T-helper 2 cell (primary cell): ENCODE measurements around the gene RSRC2.
"Not testable (repeated sequence)": the region's sequence is repeated elsewhere in the genome, so short reads cannot be mapped to it uniquely, and the experiment has no call there.

ENCODE experiments used
- DNase-seq, 5 experiments: peaks; one replicate each; pipeline versions ENCODE4 v3.0.0 to v3.0.0-alpha.2; 2012 to 2022
- total RNA-seq, 2 donors: gene quantifications; one replicate each; lab custom pipeline; 2026; lab: John Stamatoyannopoulos, UW

RSRC2 gene, protein sequence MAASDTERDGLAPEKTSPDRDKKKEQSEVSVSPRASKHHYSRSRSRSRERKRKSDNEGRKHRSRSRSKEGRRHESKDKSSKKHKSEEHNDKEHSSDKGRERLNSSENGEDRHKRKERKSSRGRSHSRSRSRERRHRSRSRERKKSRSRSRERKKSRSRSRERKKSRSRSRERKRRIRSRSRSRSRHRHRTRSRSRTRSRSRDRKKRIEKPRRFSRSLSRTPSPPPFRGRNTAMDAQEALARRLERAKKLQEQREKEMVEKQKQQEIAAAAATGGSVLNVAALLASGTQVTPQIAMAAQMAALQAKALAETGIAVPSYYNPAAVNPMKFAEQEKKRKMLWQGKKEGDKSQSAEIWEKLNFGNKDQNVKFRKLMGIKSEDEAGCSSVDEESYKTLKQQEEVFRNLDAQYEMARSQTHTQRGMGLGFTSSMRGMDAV
- total RNA-seq: 623 to 642 reads per million in 2 donors

DNA sequence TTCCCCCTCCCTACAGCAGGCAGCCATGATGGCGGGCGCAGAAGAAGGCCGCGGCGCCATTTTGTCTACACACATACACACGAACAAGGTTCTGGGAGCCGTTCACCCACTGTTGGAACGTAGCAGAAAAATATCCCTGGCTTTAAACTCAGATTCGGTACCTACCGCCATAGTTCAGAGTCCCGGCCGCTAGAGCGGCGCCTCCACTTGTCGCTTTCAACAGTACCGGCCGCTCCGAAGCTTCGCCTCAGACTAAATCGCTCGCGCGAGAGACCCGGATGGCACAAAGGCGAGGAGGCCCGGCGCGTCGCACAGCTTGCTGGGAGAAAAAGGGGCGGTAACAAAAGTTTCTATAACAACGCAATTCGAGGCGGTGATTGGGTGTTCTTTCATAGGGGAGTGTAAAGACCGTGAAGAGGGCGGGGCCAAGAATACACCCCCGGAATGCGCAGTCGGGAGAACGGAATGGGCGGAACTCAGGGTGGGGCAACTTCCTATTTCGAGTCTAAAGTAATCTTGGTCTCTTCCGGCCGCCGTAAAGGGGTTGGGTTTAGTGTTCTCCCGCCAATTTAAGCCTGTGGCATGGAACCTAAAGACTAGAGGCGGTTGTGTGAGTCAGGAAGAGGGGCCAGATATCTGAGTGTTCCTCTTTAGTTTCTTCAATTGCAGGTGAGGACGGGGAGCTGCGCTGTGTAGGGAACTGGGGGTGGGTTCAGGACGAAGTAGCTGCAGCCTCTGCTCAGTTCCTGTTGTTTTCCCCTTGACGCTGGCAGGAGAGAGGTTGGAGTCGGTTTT lies at the start of gene RSRC2, which contains the start of gene KNTC1:
TSS of gene RSRC2 (minus strand) at position 254 of the 795 bp plus-strand sequence. CDS start at position 171, 83 bp downstream.
TSS of gene KNTC1 (plus strand) at position 567 of the 795 bp plus-strand sequence. CDS start 2,815 bp downstream, outside the sequence.
- peak; percentile 82 to 100 (median 96) for DNase-seq

DNA sequence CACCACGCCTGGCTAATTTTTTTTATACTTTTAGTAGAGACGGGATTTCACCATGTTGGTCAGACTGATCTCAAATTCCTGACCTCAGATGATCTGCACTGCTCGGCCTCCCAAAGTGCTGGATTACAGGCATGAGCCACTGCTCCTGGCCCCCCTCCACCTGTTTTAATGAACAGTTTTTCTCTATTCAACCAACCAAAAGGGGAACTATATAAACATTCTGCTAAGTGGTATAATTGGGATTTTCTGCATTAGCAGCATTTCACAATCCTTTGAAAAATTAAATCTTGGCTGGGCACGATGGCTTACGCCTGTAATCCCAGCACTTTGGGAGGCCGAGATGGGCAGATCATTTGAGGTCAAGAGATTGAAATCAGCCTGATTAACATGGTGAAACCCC lies 45.1 kb upstream of the RSRC2 start:
- DNase-seq: no peak

DNA sequence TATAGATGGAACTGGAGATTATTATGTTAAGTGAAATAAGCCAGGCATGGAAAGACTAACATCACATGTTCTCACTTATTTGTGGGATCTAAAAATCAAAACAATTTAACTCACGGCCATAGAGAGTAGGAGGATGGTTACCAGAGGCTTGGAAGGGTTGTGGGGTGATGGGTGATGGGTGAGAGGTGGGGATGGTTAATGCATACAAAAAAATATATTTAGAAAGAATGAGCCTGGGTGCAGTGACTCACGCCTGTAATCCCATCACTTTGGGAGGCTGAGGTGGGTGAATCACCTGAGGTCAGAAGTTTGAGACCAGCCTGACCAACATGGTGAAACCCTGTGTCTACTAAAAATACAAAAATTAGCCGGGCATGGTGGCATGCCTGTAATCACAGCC lies 43.3 kb upstream of the RSRC2 start:
- DNase-seq: not testable (repeated sequence)

DNA sequence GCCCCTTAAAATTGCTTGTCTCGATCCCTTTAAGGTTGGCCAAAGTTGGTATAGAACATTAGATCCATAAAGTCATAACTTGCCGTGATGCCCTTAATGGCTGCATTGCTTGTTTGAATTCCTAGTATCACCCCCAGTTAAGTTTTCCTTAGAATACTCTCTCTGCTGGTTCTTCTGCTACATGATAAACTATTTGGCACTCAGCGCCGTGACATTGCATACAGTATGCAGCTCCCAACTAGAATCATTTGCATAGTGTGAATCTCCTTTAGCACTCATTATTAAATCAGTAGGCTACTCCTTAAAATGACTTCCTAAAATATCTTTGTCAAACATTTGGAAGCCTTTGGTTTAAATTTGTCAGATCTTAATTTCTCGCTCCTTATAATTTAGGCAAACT lies 42.6 kb upstream of the RSRC2 start:
- no peak for DNase-seq

DNA sequence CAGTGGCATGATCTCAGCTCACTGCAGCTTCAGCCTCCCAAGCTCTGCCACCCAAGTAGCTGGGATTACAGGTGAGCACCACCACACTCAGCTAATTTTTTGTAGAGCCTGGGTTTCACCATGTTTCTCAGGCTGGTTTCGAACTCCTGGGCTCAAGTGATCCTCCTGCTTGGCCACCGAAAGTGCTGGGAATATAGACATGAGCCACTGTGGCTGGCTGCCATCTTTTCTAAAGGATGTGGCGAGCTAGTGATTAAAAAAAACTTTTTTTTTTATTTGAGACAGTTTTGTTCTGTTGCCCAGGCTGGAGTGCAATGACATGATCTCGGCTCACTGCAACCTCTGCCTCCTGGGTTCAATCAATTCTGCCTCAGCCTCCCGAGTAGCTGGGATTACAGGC lies 40.1 kb upstream of the RSRC2 start:
- DNase-seq: not testable (repeated sequence)

DNA sequence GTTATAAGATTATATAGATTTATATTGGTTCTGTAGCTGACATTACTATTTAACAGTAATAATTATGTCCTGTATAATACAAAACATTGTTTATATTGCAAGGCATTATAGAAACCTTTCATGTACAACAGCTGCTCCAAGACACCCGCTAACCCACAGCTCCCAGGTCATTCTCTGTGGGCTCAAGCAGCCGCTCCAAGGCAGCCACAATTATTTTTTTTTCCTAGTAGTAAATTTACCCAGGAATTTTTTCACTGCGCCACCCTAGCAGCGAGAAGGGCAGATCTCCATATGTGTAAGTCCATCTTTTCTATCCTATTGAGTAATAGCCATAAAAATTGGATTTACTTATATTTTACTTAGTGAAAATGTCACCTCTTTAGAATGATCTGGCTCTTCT lies 36.6 kb upstream of the RSRC2 start:
- no peak for DNase-seq

DNA sequence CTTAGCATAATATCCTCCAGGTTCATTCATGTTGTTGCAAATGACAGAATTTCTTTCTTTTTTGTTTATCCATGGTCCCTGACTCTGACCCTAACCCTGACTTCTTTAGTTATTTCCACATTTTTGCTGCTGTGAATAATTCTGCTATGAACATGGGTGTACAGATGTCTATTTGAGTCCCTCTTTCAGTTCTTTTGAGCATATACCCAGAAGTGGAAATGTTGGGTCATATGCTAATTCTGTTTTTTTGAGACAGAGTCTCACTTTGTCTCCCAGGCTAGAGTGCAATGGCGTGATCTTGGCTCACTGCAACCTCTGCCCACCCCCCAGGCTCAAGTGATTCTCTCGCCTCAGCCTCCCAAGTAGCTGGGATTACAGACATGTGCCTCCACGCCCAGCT lies 33.4 kb upstream of the RSRC2 start:
- no peak for DNase-seq

DNA sequence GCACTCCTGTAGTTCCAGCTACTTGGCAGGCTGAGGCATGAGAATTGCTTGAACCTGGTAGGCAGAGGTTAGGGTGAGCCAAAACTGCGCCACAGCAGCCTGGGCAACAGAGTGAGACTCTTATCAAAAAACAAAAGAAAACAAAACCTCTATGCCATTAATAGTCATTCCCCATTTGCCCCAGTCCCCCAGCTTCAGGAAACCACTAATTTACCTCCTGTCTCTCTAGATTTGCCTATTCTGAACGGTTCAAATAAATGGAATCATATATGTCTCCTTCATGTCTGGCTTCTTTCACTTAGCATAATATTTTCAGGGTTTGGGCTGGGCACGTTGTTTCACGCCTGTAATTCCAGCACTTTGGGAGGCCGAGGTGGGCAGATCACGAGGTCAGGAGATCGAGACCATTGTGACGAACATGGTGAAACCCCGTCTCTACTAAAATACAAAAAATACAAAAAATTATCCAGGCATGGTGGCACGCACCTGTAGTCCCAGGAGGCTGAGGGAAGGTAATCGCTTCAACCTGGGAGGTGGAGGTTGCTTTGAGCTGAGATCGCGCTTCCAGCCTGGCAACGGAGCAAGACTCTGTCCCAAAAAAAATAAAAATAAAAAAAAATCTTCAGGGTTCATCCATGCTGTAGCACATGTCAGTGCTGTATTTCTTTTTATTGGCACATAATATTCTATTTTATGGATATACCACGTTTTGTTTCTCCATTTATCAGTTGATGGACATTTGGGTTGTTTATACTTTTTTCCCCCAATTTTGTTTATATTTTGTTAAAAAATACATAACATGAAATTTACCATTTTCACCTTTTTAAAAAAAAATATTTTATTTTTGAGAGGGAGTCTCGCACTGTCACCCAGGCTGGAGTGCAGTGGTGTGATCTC lies 32.3 kb upstream of the RSRC2 start:
- no peak for DNase-seq

DNA sequence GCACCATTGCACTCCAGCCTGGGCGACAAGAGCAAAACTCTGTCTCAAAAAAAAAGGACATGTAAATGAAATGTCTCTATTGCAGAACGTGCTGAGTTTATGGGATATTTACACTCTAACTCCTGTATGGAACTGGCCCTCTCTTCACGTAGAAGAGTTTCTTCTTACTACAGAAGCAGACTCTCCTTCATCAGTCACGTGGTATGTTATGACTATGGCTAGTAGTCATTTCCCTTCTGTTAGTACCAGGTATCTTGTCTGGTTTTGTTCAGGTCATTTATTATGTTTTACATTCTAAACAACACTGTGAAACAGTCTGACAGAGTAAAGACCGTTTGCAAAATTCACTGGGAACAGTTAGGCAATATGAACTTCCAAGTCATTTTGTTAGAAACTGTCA lies 20.6 kb upstream of the RSRC2 start:
- no peak for DNase-seq

DNA sequence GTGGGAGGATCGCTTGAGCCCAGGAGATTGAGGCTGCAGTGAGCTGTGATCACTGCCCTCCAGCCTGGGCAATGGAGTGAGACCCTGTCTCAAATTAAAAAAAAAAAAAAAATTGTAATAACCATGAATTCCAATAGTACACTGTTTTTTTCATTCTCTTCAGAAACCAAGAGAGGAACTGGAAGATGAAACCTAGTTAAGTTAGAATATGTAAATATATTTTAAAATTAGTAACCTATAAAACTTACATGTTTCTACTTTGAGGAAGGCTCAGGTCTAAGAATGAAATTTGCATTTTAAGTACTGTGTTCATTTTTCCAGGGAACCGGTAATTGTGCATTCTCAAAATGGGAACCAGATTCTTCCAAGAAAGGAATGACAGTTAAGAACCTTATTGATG lies 19.1 kb upstream of the RSRC2 start:
- no peak for DNase-seq

DNA sequence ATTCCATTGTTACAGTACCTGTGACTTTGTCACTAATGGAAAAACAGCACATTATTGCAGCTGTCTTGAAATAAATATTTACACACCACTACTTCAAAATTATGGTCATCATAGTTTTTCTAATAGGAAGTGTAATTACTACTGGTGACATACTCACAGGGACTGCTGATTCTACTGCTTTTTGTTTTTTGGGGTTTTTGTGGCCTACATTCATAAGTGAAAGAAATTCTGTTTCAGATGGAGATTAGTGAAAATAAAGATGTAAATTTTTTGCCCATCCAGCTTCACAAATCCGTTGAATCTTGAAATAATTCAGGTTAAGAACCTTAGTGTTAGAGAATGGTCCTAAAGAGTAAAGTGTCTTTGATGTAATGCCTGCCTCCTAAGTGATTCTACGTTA lies 17.8 kb upstream of the RSRC2 start:
- no peak for DNase-seq

DNA sequence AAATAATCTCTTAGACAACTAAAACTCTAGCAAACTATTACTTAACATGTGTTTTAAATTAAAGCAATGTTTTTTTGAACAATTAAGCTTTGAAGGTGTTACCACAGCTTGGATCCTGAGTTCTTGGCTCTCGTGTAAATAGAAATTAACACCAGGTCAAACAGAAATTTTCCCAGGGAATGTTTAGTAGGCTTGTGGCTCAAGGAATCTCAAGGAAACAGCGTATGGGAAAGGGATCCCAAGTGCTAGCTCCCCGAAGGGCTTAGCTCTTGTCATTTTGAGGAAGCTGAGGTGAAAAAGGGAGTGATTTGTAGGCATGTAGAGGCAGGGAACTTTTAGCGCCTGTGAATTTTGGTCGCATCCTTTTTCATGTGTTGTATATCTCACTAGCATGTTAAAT lies 11.8 kb upstream of the RSRC2 start:
- no peak for DNase-seq

DNA sequence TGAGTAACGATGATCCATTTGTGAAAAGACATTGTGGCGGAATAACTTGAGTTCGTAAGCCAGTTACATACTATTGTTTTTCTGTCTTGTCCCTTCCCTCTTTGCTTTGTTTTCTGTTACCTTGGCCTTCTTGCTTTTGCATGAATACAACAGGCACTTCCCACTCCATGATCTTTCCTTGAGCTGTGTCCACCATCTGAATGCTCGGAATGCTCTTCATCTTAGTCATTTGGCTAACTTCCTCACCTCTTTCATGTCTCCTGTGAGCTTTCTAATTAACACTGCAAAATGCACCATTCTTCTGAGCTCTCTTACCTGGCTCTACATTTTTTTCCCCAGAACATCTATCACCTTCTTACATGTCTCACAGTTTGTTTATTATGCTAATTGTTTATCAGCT lies 10.3 kb upstream of the RSRC2 start:
- DNase-seq: no peak

DNA sequence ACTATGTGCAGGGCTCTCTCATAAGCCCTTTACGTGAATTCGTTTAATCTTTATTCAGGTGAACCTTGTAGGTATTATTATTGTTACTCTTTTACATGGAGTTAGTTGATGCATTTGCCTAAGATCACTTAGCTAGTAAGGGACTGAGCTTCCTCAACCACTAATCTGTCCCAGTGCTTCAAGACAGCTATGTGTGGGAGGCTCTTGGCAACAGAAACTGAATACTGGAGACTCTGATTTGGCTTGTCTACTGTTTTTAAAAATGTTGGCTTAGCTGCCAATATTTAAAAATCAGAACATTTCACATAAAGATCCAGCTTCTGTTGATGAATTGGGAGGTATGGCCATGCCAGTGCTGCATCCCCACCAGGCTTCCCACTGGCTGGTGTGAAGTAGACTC lies 7.1 kb upstream of the RSRC2 start:
- DNase-seq: no peak

DNA sequence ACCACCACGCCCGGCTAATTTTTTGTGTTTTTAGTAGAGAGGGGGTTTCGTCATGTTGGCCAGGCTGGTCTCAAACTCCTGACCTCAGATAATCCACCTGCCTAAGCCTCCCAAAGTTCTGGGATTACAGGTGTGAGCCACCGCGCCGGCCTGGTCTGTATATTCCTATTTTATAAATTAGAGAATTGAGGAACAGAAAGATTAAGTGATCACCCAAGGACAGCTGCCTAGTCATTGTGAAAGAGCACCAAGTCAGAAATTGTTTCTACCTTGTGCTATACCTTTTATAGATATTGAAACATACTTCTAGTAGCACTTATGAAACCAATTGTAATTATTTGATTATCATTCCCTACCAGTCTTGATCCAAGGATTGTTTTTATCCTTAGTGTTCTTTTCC lies 2.3 kb upstream of the RSRC2 start:
- no peak for DNase-seq

DNA sequence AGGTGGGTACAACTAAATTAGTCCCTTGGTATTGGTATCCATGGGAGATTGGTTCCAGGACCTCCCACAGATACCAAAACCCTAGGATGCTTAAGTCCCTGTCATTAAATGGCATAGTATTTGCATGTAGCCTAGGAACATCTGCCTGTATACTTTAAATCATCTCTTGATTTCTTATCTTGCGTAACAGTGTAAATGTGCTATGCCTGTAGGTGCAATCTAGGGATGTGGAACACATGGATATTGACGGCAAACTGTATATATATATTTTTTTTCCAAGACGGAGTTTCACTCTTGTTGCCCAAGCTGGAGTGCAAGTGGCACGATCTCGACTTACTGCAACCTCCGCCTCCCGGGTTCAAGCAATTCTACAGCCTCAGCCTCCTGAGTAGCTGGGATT lies 1.8 kb upstream of the RSRC2 start:
- DNase-seq: no peak

DNA sequence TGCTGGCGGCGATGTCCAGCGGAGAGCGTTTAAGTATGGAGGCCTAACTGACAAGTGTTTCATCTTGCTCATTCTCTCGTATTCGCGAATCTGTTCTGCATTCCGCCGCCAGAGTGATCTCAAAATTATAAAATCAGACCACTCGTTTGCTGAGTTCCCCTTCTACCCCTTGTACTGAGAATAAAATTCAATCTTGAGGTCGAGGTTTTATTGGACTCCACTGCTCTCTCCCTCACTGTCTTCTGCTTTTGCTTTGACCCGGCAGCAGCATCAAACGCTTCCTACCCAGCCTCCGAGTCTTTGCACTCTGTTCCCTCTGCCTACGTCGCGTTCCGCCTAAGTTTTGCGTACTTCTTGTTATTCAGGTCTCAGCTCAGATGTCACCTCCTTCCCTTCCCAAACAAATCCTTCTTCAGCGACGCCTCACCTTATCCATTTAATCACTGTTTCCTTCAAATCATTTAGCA lies 775 bp upstream of the RSRC2 start:
- peak in 3 of 5 experiments; percentile 17 to 67 (median 20) for DNase-seq

DNA sequence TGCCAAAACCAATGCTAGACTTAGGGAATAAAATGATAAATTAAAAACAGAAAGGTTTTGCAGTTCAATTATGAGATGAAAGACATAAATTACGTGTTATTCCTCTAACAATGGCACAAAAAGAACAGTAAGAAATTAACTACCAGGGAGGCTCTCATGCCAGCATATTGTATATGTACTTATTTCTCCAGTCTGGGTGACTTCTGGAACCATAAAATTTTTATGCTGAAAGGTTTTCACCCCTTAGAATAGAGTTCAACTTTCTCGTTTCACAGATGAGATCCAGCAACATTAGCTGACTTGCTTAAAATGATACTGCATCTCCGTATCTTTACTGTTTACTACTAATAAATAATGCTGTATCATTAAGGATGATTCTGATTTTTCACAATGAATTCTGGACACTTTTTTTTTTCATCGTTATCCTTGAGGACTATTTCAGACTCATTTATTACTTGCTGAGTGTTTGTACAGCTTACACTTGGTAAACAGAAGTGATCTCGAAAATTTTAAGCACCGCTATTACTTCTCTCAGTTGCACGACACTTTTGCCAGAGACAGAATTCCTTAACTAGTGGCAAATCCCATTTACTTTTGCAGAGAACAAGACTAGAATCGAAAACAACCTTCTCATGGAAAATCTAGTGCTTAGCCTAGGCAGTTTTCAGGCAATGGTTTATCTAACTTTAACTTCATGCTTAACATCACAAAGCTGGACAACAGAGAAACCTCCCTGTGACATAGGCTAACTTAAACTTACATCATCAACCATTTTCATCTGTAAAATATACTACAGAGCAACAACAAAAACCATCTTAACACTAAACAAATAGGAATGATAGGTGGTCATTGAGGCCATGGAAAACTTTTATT lies 2.7 kb downstream of the RSRC2 start:
- no peak for DNase-seq

DNA sequence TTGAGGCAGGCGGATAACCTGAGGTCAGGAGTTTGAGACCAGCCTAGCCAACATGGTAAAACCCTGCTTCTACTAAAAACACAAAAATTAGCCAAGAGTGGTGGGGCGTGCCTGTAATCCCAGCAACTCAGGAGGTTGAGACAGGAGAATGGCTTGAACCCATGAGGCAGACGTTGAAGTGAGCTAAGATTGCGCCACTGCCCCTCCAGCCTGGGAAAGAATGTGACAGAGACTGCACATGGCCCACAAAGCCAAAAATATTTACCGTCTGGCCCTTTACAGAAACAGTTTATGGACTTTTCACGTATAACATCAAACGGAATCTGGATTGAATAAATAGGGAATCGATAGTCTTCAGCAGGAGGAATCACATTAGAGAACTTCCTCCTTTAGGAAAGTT lies 3.5 kb downstream of the RSRC2 start:
- no peak for DNase-seq

DNA sequence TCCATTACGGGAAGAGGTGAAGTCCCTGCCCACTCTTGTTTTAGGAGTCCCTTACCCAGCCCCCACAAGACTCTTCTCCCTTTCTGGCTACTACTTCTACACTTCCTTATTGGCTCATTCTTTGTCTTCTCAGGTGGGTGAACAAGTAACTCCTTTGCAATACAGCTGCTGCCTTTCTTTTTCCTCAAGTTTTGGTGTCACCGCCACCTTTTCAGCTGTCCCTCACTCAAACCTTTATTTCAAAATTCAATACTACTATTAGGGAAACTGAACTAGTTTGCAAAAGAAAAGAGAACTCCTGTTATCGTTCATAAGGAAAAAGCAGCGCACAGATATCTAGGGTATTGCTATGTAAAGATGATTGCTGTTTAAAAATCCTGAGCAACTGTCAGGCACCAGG lies 6.1 kb downstream of the RSRC2 start:
- DNase-seq: no peak

DNA sequence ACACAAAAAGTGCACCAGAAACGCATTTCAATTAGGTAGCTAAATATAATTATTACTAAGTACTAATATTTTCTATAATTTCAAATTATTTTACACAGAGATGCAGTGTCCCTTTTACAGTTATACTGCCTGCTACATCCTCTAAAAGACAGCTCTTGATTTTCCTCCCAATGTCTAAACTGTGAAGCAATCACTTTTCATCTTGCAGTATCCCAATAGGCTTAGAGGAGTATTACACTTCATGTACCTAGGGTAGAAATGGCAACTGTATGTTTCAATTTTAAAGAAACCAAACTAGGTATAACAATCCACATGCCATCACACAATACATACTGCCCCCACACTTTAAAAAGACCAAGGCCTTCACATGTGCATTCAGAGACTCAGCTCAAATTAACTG lies 7.3 kb downstream of the RSRC2 start:
- DNase-seq: no peak

DNA sequence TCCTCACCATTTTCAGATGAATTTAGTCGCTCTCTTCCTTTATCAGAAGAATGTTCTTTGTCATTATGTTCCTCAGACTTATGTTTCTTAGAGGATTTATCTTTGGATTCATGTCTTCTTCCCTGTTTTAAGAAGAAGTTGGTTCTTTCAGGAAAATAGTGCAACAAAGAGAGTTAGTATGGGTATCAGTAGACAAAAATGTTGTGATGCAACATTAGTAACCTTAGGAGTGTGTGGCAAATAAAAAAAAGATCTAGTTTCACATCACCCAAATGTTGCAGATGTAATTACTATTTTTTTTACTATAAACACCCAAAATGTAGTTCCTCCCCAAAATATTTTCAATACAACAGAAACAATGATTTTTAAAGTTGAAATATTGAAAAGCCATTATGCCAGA lies 7.8 kb downstream of the RSRC2 start:
- DNase-seq: no peak
